Thyroid gland (tissue), 4 donors: ENCODE results near the gene CZIB. TPM values are rescaled to one million over a fixed set of nuclear protein-coding genes. Genes with fewer than 3 reads are reported as not detected.
"Not testable (repeated sequence)": the region's sequence is repeated elsewhere in the genome, so short reads cannot be mapped to it uniquely, and the experiment has no call there.

Experiments used
- DNase-seq, 2 donors: peaks; one replicate each; pipeline ENCODE4 v3.0.0-alpha.2; 2019
- H3K27ac ChIP-seq, 3 donors: fragments of 200-600 bp; sonication (generic); 1 replicate in 2 of 3; 2 replicates in 1 of 3; pipeline ENCODE4 v1.5.1; 2016 to 2019; ENCODE audit warnings: mild to moderate bottlenecking in 1 of 3, moderate library complexity in 1 of 3
- H3K27me3 ChIP-seq: fragments of 200-600 bp; sonication (generic); one replicate; pipeline ENCODE4 v1.5.1; 2019
- H3K36me3 ChIP-seq, 2 donors: fragments of 200-600 bp; sonication (generic); one replicate each; pipeline ENCODE4 v1.5.1; 2016 to 2019
- H3K4me1 ChIP-seq, 2 donors: fragments of 200-600 bp; sonication (generic); one replicate each; pipeline ENCODE4 v1.5.1; 2017 to 2019
- H3K4me3 ChIP-seq, 3 donors: fragments of 200-600 bp; sonication (generic); replicated peaks in 1 of 3; 1 replicate in 2 of 3; 2 replicates in 1 of 3; pipeline ENCODE4 v1.5.1; 2016; ENCODE audit warnings: mild to moderate bottlenecking in 1 of 3
- H3K9me3 ChIP-seq: fragments of 200-600 bp; sonication (generic); one replicate; pipeline ENCODE4 v1.5.1; 2017
- POLR2A ChIP-seq, 2 donors: fragments of 450-650 bp; IDR thresholded peaks; one replicate each; pipeline ENCODE4 v1.6.1; 2017; ENCODE audit warnings: antibody characterized with exemption in 2 of 2, mild to moderate bottlenecking in 2 of 2, moderate library complexity in 1 of 2
- WGBS, 2 donors: methylation state at CpG; one replicate each; pipeline ENCODE4 v1.1.5; 2017; 5-methylcytosine and 5-hydroxymethylcytosine counted together
- intact Hi-C: fragments of 100-400 bp; cut with DNase I; formaldehyde crosslinking; loops from one replicate; pipeline ENCODE4 v1.15.1; 2023
- total RNA-seq, 4 donors: library from RNA; depleted of rRNA; stranded (reverse); fragments of >200 nt; gene quantifications; one replicate each; pipeline ENCODE4 v1.2.3, GENCODE V29; 2016
- TF ChIP-seq, protein P1 (sequence below), 6 experiments: fragments of 200-600 bp in 3 of 6; fragments of 450-650 bp in 3 of 6; sonication (generic) in 3 of 6; IDR thresholded peaks; one replicate each; pipeline ENCODE4 v1.5.1; 2016 to 2019; ENCODE audit warnings: antibody characterized with exemption in 6 of 6, mild to moderate bottlenecking in 2 of 6, inconsistent platforms in 1 of 6, moderate library complexity in 1 of 6

CZIB gene
- total RNA-seq, 4 donors from 2014 or later: 37.6 to 67.9 (median 56.7) TPM

DNA sequence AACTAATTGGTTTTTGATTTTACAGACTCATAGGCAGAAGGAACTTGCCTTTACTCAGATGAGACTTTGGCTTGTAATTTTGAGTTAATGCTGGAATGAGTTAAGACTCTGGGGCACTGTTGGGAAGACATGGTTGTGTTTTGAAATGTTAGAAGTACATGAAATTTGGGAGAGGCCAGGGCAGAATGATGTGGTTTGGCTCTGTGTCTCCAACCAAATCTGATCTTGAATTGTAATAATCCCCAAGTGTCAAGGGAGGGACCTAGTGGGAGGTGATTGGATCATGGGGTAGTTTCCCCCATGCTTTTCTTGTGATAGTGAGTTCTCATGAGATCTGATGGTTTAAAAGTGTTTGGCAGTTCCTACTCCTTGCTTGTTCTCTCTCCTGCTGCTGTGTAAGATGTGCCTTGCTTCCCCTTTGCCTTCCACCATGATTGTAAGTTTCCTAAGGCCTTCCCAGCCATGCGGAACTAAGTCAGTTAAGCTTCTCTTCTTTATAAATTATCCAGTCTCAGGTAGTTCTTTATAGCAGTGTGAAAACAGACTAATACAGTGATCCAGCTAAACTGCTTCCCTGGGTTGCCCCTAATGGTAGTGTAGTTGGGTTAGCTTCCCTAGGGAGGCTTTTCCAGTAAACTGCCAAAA, 13.6 kb downstream of the CZIB start:
- DNase-seq: no peak
- Histone ChIP-seq H3K27me3 (no peaks in the 10 kb centered on the region), H3K4me3 (no peak overlapping the region), H3K9me3 (no peaks in the 10 kb centered on the region), H3K36me3 (peaks cover 59 to 65% of the 10 kb centered on the region in 2 donors), H3K4me1 (no peaks in the 10 kb centered on the region), H3K27ac (no peak overlapping the region)
- intact Hi-C loops: no loop called here
- 100% methylated on average over 1 of the region's 1 CpG for WGBS, 2 donors
- TF ChIP-seq, protein P1, sequence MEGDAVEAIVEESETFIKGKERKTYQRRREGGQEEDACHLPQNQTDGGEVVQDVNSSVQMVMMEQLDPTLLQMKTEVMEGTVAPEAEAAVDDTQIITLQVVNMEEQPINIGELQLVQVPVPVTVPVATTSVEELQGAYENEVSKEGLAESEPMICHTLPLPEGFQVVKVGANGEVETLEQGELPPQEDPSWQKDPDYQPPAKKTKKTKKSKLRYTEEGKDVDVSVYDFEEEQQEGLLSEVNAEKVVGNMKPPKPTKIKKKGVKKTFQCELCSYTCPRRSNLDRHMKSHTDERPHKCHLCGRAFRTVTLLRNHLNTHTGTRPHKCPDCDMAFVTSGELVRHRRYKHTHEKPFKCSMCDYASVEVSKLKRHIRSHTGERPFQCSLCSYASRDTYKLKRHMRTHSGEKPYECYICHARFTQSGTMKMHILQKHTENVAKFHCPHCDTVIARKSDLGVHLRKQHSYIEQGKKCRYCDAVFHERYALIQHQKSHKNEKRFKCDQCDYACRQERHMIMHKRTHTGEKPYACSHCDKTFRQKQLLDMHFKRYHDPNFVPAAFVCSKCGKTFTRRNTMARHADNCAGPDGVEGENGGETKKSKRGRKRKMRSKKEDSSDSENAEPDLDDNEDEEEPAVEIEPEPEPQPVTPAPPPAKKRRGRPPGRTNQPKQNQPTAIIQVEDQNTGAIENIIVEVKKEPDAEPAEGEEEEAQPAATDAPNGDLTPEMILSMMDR (IDR thresholded peaks at IDR 0.05): no peak
- TF ChIP-seq POLR2A (IDR thresholded peaks at IDR 0.05): no peak

DNA sequence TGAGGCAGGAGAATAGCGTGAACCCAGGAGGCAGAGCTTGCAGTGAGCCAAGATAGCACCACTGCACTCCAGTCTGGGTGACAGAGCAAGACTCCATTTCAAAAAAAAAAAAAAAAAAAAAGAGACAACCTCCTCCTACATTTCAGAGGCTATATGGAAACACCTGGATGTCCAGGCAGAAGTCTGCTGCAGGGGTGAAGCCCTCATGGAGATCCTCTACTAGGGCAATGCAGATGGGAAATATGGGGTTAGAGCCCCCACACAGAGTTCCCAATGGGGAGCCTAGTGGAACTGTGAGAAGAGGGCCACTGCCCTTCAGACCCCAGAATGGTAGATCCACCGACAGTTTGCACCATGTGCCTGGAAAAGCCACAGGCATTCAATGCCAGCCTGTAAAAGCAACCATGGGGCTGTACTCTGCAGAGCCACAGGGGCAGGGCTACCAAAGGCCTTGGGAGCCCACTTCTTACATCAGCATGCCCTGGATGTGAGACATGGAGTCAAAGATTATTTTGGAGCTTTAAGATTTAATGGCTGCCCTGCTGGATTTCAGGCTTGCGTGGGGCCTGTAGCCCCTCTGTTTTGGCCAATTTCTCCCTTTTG, 14.2 kb downstream of the CZIB start:
- WGBS, 2 donors: 98 to 100% methylated on average over 3 of the region's 3 CpGs
- peaks cover 54 to 63% of the 10 kb centered on the region in 2 donors for H3K36me3 ChIP-seq
- H3K4me1 ChIP-seq, H3K9me3 ChIP-seq, H3K27me3 ChIP-seq, DNase-seq, H3K27ac ChIP-seq, intact Hi-C loops, H3K4me3 ChIP-seq: not testable (repeated sequence)

DNA sequence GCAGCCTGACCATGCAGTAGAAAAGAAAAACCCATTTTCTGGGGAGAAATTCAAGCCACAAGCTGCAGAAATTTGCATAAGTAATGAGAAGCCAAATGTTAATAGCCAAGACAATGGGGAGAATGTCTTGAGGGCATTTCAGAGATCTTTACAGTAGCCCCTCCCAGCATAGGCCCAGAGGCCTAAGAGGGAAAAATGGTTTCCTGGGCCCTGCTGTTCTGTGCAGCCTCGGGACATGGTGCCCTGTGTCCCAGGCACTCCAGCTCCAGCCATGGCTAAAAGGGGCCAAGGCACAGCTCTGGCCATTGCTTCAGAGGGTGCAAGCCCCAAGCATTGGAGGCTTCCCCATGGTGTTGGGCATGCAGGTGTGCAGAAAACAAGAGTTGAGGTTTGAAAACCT, 14.9 kb downstream of the CZIB start:
- H3K27me3 ChIP-seq, intact Hi-C loops, H3K4me1 ChIP-seq, H3K4me3 ChIP-seq, H3K27ac ChIP-seq, H3K9me3 ChIP-seq, DNase-seq: not testable (repeated sequence)
- WGBS, 2 donors: 90 to 100% methylated on average over 1 of the region's 1 CpG
- peaks cover 47 to 61% of the 10 kb centered on the region in 2 donors for H3K36me3 ChIP-seq

DNA sequence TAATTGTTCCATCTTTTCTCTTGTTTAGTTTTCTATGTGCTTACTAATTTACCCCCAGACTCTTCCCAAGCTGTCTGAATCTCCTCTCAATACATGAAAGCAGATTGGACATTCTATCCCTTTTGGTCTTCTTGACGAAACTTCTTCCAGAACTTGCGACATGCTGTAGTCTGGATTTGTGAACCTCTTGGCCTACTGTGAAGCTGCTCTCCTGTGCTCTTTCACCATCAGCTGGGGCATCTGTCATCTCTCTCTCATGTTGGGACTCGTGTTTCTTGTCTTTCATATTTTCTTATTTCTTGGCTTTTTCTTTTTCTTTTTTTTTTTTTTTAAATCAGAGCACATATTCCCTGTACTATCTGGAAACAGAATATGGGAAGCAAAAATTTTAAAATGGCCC, 17.0 kb downstream of the CZIB start:
- no peaks in the 10 kb centered on the region for H3K27me3 ChIP-seq
- H3K9me3 ChIP-seq: no peaks in the 10 kb centered on the region
- DNase-seq: no peak
- WGBS, 2 donors: 95 to 96% methylated on average over 3 of the region's 3 CpGs
- no peak overlapping the region for H3K4me3 ChIP-seq
- H3K4me1 ChIP-seq: peaks cover 6 to 8% of the 10 kb centered on the region in 2 donors
- intact Hi-C loops: no loop called here
- TF ChIP-seq, protein P1 (IDR thresholded peaks at IDR 0.05): no peak
- no peak for TF ChIP-seq POLR2A (IDR thresholded peaks at IDR 0.05)
- H3K36me3 ChIP-seq: peaks cover 34 to 44% of the 10 kb centered on the region in 2 donors
- no peak overlapping the region for H3K27ac ChIP-seq

DNA sequence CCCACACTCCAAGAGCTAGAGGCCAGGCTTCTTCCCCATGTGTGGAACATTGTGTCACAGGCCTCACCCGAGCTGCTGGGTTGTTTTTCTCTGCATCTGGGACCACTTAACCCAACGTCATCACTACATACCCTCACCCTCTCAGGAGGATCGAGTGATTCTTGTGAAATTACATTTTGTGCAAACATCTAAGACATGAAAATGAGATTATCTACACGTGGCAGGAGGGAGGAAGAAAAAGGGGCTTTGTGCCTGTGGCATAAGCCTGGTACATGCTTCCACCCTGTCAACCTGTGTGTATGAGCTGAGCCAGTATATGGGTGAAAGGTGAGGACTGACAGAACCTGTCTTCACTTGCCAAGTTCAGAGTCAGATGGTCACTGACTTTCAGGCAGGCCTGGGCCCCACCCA, 22.2 kb downstream of the CZIB start:
- peaks cover 22% of the 10 kb centered on the region in 2 donors for H3K4me1 ChIP-seq
- intact Hi-C loops: no loop called here
- H3K27ac ChIP-seq: peak overlapping the region in 2 of 3 donors; percentile 93 to 97
- no peak overlapping the region for H3K4me3 ChIP-seq
- H3K36me3 ChIP-seq: peaks cover 10 to 19% of the 10 kb centered on the region in 2 donors
- no peaks in the 10 kb centered on the region for H3K9me3 ChIP-seq
- DNase-seq: peak in 1 of 2 donors; percentile 18
- no peaks in the 10 kb centered on the region for H3K27me3 ChIP-seq
- no peak for TF ChIP-seq POLR2A (IDR thresholded peaks at IDR 0.05)
- TF ChIP-seq, protein P1 (IDR thresholded peaks at IDR 0.05): no peak
- WGBS, 2 donors: 44 to 60% methylated on average over 4 of the region's 4 CpGs
